Measurements from ENCODE around the gene APLF. TPM values are rescaled to one million over a fixed set of nuclear protein-coding genes. Genes with fewer than 3 reads are reported as not detected.
"Not testable (repeated sequence)": the region's sequence is repeated elsewhere in the genome, so short reads cannot be mapped to it uniquely, and the experiment has no call there.

Gene APLF
- total RNA-seq, 1 donor from 2014 or later = 7.9 TPM

DNA sequence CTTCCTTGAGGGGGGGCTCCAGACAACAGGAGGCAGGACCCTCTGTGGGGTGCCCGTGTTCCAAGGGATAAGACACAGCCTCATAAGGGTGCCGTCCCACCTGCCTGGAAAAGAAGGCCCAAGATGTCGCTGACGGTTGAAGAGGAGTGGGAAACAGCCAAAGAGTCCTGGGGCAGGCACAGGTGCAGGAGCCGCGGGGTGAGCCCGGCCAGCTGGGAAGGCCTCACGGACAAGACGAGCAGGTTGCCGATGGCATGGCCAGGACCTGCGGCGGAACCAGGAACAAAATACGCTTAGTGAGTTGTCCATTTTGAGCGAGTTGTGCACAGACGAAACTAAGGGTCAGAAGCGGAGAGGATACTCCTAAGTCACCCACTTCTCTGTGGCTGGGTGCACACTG lies 61.8 kb downstream of the APLF start:
- not testable (repeated sequence) for DNase-seq

DNA sequence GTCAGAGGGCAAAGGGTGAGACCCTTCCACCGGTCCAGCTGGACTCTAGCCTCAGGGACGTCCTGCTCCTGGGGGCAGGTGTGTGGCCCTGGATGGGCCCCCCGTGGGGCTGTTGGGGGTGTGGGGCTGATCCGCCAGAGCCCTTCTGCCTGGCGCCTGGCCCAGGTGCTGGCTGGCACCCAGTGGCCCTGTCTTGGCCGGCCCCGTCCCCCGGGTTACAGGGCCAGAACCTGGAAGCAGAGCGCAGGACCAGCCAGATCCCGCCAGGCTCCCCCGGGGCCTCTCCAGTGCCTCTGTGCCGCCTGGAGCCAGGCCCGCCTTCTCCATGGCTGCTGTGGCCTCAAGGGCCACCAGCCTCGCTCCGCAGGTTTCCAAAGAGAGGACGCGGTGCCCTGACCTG lies 62.3 kb downstream of the APLF start:
- DNase-seq = not testable (repeated sequence)

DNA sequence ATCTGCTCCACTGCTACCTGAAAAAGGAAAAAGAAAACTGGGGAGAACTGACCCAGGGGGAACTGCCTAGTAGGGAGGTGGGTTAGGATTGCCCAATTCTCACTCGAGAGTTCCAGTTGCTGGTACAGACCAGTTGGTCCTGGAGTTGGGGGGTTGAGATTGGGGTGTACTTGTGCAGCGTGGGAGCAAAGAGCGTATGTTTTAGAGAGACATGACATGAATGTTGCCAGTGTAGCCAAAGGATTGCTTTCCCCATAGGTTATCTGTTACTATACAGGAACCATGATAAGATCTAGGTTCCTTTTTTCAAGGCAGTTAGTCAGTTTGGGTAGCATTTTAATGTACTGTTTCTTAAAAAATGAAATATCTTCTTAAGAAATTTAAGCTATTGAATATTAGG lies 68.6 kb downstream of the APLF start:
- DNase-seq = no peak

DNA sequence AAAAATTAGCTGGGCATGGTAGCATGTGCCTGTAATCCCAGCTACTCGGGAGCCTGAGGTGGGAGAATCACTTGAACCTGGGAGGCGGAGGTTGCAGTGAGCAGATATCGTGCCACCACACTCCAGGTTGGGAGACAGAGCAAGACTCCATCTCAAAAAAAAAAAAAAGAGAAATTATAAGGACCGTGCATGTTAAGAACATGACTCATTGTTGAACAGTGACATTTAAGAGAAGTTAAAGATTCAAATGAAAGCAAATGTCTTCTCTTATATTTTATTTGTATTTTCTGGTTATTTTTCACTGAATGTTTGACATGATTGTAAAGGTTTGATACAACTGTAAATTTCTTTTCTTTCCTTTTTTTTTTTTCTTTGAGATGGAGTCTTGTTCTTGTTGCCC lies 69.6 kb downstream of the APLF start:
- DNase-seq = no peak

DNA sequence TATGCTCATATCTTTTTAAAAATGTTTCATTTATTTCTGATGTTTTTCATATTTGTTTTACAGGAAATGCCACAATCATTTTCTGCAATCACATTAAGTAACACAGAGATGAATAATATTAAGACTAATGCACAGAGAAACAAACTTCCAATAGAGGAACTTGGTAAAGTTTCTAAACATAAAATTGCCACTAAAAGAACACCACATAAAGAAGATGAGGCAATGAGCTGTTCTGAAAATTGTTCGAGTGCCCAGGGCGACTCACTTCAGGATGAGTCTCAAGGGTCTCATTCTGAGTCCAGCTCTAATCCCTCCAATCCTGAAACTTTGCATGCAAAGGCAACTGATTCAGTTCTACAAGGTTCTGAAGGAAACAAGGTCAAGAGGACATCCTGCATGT lies 70.4 kb downstream of the APLF start:
- no peak for DNase-seq

DNA sequence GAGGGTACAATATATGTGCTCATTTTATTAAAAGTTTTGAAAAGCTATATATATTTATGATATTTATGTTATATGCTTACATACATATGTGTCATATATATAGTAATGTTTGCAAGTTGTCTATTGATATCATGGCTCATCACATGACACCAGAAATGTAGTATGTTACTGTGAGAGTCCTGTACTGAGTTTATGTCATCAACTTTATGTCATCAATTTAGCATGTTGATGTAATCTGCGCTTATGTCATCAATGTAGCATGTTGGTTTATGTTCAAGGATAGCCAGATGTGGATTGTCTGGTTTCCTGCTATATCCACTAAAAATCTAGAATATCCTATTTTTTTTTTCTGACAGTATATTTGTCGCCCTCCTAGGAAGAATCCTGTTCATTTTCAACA lies 77.4 kb downstream of the APLF start:
- DNase-seq = no peak

DNA sequence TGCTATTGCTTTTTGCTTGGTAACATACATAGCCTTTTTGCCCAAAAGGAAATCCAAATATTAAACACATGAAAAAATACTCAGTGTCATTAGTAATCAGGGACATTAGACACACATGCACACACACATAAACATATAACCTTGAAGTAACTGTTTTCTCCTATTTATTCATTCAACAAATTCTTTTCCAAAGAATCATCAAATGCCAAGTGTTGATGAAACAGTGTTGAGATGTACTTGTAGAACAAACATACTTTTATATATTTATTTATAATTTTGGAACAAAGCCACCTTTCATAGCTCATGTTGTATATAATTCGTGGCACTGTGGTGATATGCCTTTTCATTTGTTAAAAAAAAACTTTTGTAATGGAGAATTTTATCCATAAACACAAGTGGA lies 81.0 kb downstream of the APLF start:
- no peak for DNase-seq

DNA sequence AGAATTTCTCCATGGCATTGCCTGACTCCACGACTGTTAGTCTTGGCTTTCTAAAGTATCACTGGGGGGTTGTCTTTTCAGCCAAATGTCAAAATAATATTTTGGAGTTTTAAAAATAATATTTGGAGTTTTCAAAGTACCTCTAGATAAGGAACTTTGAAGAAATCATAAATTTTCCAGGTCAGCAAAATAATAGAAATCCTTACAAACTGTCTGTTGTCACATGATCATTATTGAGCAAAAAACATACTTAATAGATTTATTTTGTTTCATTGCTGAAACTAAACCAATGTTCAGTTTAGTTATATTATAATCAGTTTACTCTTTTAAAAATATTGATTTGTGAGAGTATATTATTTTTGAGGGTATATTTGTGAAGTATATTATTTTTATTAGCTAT lies 85.7 kb downstream of the APLF start:
- no peak for DNase-seq

DNA sequence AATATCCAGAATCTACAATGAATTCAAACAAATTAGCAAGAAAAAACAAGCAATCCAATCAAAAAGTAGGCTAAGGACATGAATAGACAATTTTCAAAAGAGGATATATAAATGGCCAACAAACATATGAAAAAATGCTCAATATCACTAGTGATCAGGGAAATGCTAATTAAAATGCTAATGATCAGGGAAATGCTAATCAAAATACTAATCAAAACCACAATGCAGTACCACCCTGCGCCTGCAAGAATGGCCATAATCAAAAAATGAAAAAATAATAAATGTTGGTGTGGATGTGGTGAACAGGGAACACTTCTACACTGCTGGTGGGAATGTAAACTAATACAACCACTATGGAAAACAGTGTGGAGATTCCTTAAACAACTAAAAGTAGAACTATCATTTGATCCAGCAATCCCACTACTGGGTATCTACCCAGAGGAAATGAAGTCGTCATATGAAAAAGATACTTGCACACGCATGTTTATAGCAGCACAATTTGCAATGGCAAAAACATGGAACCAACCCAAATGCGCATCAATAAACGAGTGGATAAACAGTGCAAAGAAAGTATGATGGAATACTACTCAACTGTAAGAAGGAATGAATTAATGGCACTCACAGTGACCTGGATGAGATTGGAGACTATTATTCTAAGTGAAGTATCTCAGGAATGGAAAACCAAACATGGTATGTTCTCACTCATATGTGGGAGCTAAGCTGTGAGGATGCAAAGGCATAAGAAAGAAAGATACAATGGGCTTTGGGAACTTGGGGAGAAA lies 88.2 kb downstream of the APLF start:
- DNase-seq = not testable (repeated sequence)

DNA sequence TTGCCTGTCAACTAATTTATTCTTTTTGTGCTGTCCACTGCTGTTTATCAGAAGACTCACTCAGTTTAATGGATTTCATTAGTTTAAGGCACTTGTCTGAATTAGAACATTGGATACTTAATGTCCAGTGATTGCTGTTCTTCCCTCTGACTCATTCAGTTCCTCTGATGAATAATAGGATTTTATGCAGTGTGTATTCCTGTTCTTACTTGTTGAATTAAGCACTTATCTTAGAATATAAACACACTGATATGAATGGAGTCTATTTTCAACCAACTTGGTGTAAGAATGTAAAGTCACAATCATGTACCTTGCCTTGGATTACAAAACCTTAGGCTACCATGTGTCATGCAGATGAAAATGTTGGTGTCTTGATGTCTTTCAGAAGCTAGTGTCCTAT lies 89.0 kb downstream of the APLF start:
- no peak for DNase-seq

DNA sequence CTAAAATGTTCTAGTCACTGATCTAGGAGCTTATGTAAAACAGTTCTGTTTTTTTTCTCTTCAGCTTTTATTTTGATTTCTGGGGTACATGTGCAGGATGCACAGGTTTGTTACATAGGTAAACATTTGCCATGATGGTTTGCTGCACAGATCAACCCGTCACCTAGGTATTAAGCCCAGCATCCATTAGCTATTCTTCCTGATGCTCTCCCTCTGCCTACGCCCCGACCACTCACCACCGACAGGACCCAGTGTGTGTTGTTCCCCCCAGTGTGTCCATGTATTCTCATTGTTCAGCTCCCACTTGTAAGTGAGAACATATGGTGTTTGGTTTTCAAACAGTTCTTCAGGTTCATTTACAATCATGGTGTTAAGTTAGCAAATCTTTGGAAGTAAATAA lies 91.2 kb downstream of the APLF start:
- no peak for DNase-seq

DNA sequence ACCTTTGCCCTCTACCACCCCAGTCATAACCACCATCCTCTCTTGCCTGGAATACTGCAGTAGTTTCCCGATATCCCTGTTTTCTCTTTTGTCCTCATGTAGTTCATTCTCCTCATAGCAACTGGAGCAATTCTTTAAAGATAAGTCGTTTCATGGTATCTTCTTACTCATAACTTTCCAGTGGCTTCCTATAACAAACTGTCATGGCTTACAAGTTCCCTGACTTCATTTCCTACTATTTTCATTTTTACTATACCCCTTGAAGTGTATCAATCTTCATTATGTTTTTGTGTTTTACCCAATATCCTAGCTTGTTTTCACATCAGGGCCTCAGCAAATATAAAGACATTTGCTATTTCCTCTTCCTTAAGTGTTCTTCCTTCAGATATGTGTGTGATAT lies 92.3 kb downstream of the APLF start:
- DNase-seq = no peak

DNA sequence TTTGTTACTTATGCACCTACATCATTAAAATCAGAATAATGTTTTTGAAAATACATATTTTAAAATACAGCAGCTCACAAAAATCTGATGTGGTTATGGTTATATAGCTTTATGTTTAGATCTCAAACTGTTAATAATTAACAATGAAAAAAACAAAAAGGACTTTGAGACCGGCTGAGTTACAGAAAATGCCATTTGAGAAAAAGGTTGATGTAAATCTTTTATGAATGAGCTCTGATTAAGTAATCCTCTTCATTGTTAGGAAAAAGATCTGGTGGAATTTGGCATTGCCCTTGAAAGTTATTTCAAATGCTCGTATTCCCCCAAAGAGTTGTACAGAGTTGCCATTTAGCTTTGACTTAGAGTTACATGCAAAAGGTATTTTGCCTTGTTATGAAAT lies 93.2 kb downstream of the APLF start:
- no peak for DNase-seq

DNA sequence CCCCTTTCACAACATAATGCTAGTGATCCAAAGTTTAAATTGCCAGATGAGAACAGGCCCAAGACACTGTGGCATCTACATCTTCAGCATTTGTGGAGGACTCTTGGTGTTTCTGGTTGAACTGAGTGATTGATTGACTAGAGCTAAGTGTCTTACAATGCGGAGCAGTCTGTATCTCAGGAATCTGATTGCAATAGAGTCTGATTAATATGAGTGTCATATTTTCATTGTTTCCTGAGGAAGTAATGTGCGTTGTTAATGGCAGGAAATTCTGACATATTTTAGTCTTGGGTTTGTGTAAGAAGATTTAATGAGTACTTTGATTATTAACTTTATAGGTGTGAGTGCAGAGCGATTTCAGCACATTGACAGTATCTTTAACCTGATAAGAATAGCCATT lies 94.0 kb downstream of the APLF start:
- no peak for DNase-seq

DNA sequence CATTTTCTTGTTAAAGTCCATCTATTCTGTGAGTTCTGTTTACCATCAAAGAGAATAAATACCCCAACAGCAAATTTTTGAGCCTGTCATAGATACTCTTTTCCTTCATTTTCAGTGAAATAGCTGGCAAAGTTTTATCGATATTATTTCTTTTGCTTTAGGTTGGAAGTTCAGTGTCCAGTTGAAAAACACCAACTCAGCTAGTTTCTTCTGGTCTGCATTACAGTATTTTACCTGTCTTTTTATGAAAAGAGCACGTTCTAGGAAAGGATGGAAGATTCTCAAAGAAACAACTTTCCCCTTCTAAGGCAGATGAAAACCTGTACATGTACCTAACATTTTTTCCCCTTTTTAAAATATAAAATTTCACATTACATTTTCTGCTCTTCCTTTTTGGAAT lies 95.5 kb downstream of the APLF start:
- DNase-seq = no peak

DNA sequence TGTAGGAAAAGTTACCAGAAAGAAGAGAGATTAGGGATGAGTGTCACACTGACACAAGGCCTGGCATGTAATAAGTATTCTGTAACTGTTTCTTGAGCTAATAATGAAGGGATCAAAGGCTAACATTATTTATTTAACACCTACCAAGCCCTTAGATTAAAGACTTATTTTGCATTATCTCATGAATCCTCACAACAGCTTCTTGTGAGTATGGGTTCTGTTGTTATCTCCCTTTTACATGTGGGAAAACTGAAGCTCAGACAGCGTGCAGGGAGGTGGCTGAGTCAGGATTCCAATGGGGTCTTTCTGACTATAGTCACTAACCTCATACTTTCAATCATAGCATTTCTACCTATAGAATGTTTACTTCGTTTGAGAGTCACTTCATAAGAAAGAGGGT lies 97.0 kb downstream of the APLF start:
- DNase-seq = no peak

DNA sequence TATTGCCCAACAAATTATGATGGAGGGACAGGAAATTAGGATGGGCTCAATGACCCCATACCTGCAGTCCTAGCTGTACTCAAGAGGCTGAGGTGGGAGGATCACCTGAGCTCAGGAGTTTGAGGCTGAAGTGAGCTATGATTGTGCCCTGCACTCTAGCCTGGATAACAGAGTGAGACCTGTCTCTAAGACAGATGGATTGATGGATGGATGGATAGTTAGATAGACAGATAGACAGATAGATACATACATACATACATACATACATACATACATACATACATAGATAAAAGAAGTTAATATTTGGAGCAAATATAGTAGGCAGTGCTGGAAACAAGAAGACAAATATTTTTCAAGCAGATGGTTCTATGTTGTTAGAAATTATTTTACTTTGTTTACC lies 97.9 kb downstream of the APLF start:
- no peak for DNase-seq

DNA sequence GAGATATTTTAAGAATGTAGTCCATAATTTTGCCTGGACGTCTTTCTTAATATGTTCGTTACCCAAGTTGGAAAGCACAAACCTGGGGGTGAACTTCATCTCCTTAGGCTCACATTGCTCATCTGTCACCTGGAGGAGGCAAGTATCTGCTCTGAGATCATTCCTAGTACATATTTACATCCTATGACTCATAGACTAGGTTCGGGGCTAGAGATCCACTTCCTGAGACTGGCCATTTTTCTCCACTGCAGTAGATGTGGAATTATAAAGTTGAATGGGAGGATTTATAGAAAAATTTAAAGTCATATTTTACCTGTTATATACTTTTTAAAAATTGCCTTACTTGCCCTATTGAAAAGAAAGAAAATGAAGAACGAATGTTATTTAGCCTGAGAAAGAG lies 98.5 kb downstream of the APLF start:
- DNase-seq = no peak

DNA sequence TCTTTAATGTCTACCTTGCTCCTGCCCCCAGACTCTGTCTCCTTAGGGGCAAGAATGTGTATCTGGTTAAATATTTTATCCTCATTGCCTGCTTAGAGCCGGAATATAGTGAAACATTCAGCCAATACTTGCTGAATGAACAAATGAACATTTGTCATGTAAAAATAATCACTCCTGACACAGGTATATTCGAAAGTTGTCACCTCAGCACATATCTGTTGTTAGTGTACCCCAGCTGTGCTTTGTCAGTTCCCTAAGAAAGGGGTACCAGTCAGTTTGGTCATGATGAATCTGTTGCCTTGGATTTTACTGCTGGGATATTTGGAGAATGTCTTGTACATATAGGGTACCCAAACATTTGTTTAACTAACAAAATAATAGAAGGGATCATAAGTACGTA lies 99.0 kb downstream of the APLF start:
- DNase-seq = no peak

DNA sequence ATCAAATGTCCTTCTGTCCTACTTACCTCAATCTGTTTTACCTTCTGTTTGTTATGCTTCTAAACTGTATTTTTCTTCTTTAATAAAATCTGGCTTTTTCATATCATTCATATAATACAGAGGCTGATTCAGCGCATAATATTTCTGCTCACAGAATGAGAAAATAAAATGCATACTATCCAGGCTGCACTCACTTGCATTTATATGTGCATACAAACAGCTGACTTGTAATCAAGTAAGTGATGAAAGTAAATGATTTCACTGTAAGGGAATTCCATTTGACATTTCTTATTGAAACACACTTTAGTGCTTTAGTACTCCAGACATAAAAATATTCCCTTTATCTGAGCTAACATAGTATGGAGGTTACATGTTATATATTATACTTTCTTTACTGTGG lies 100.7 kb downstream of the APLF start:
- no peak for DNase-seq

DNA sequence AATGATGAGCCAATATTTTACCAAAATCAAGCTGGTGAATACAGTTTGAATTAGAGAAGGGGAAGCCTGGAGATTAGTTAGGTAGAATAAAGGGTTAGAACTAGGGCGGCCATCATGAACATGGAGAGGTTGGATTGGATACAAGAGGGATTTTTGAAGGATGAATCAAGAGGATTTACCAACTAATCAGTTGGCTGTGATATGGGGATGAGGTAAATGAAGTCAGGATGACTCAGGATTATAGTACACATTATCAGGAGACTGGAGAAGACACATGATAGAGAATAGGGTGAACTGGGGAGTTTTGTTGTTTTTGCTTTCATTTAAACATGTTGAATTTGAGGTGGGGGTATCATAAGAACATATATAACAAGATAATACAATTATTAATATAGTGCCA lies 102.2 kb downstream of the APLF start:
- DNase-seq = no peak

DNA sequence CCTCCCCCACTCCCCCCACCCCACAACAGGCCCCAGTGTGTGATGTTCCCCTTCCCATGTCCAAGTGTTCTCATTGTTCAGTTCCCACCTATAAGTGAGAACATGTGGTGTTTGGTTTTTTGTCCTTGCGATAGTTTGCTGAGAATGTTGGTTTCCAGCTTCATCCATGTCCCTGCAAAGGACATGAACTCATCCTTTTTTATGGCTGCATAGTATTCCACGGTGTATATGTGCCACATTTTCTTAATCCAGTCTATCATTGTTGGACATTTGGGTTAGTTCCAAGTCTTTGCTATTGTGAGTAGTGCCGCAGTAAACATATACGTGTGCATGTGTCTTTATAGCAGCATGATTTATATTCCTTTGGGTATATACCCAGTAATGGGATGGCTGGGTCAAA lies 103.0 kb downstream of the APLF start:
- not testable (repeated sequence) for DNase-seq

DNA sequence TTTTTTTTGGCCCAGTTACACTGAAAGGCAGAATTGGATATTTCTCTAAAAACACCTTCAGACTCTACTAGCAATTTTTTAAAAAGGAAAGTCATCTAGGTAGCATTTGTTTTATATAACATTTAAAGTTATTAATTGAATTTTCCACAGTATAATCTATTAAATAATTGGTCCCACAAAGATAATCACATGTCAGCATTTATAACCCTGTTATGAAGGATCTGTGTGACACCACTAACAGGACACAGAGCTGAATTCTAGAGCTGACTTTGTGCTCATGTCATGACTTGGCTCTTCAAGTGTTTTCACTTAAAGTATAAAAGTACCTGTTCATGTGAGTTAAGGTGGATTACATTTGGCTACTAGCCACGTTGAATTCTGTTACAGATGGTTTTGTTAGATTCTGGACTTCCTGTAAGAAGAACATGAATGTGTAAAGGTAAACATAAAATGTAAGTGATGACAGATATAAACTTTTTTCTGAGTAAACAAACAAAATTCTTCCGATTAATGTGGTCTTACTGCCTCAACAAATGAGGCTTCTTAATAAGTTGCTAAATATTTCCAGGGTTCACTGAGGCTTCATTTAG lies 106.9 kb downstream of the APLF start:
- no peak for DNase-seq

DNA sequence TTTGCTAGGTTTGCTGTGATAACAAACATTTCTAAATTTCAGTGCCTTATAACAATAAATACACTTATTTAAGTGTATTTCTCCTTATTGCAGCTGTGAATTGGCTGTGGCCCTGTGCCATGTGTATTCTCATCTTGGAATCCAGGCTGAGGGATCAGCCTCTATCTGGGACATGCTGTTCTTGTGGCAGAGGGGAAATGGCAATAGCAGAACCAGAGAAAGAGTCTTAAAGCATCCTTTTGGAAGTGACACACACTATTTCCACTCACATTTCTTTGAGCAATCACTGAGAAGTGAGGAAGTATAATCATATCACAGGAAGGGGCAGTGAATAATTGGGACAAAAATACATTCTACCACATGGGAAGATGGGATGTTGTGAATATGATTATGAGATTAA lies 109.8 kb downstream of the APLF start:
- DNase-seq = no peak

DNA sequence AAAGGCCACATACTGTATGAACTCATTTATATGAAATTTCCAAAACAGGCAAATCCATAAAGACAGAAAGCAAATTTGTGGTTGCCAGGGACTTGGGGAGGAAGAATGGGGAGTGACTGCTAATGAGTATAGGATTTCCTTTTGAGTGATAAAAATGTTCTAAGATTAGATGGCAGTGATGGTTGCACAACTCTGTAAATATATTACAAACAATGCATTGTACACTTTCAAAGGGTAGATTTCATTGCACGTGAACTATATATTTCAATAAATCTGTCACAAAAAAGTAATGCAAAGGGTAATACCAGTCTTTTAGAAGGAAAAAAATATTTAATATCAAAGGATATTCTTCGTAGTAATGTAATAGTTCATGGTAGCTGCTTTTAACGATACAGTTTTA lies 112.3 kb downstream of the APLF start:
- no peak for DNase-seq

Measured in tongue (tissue), 2 donors.